Stimulated activated CD8-positive, alpha-beta memory T cell treated with anti-CD3 and anti-CD28 coated beads, Interleukin-15, amount 100 ng/mL, for 1 hour (primary cell): ENCODE results near the gene FAM43B.

Experiments used
- DNase-seq: peaks from one replicate; pipeline ENCODE4 v3.0.0-alpha.2; 2020; ENCODE audit warnings: low read depth

Gene FAM43B

GRCh38 chr1:20552728-20553445, 514 bp downstream of the FAM43B start:
- DNase-seq = no peak

GRCh38 chr1:20555025-20555757, 2.8 kb downstream of the FAM43B start:
- no peak for DNase-seq

- DNase-seq = no peak
These were observed 3.4 kb downstream of the FAM43B start for GRCh38 chr1:20555758-20556120.

- no peak for DNase-seq
These were observed 5.8 kb downstream of the FAM43B start for GRCh38 chr1:20558191-20558590.

- DNase-seq = no peak
These were observed 8.6 kb downstream of the FAM43B start for GRCh38 chr1:20560966-20561365.

- no peak for DNase-seq
These were observed 12.9 kb downstream of the FAM43B start for GRCh38 chr1:20565234-20565633.

- no peak for DNase-seq
These were observed 17.2 kb downstream of the FAM43B start for GRCh38 chr1:20569523-20570098.

- no peak for DNase-seq
These were observed 19.1 kb downstream of the FAM43B start for GRCh38 chr1:20571427-20571826.

GRCh38 chr1:20573987-20574386, 21.6 kb downstream of the FAM43B start:
- no peak for DNase-seq

GRCh38 chr1:20574686-20575540, 22.5 kb downstream of the FAM43B start:
- DNase-seq = peak; percentile 35

- no peak for DNase-seq
These were observed 23.4 kb downstream of the FAM43B start for GRCh38 chr1:20575541-20576336.

- DNase-seq = no peak
These were observed 25.7 kb downstream of the FAM43B start for GRCh38 chr1:20578062-20578461.

GRCh38 chr1:20578721-20579395, 26.5 kb downstream of the FAM43B start:
- no peak for DNase-seq

- no peak for DNase-seq
These were observed 32.5 kb downstream of the FAM43B start for GRCh38 chr1:20584890-20585289.

GRCh38 chr1:20586953-20587660, 34.7 kb downstream of the FAM43B start:
- DNase-seq = no peak

GRCh38 chr1:20587661-20588053, 35.3 kb downstream of the FAM43B start:
- no peak for DNase-seq

GRCh38 chr1:20588634-20589225, 36.4 kb downstream of the FAM43B start, which contains the start of gene CDA:
Gene CDA, plus strand, starts transcription at chr1:20589097. Its CDS starts 33 bp downstream, at chr1:20589130.
- no peak for DNase-seq

GRCh38 chr1:20589331-20590278, 37.2 kb downstream of the FAM43B start:
- DNase-seq = no peak
